ENCODE measurements around the gene TDRD10. TPM values are rescaled to one million over a fixed set of nuclear protein-coding genes. Genes with fewer than 3 reads are reported as not detected.

TDRD10 gene
- total and polyA plus RNA-seq, 2 donors (not counting 1 experiment from before 2014, with no cell fraction given) = 0.06 TPM; not detected in 1

DNA sequence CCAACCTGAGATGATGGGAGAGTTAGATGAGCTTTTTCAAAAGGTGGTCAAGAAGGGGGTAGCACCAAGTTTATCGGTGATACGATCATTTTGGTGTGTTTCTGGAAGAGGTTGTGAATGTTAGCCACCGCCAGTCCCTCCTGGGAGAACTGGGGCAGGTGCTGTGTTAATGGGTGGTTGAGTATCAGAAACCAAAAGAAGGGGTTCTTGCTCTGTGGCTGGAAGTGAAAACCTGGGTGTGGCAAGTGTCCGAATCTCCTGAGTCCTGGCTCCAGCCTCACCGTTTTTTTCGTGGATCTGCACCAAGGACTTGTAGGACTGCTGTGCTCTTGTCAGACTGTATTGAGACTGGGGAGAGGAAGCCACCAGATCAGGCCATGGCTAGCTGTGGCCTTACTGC lies 48.6 kb downstream of the TDRD10 start:
- Histone ChIP-seq H3K27ac (ENCODE audit: low read length in 2 of 2) (no peak overlapping the region), H2AFZ (ENCODE audit: insufficient read depth, low read depth, low read length, poor library complexity, severe bottlenecking) (no peak overlapping the region), H3K9me3 (ENCODE audit: control extremely low read depth in 1 of 3, control insufficient read depth in 2 of 3, insufficient read depth in 1 of 3, low read length in 2 of 3) (peaks cover 0 to 3% (median 0%) of the 10 kb centered on the region in 3 donors), H3K27me3 (replicated peaks in 1 of 4; ENCODE audit: control extremely low read depth in 1 of 4, control insufficient read depth in 3 of 4, insufficient read depth in 4 of 4, low read length in 3 of 4) (no peaks in the 10 kb centered on the region), H3K4me1 (ENCODE audit: control insufficient read depth in 2 of 2, insufficient read depth in 2 of 2, low read length in 2 of 2) (no peaks in the 10 kb centered on the region), H3K79me2 (ENCODE audit: control insufficient read depth, insufficient read depth, low read length) (no peaks in the 10 kb centered on the region), H3K36me3 (replicated peaks in 1 of 2; ENCODE audit: control extremely low read depth in 1 of 2, control insufficient read depth in 1 of 2, extremely low read depth in 1 of 2, insufficient read depth in 2 of 2, low read length in 1 of 2) (peaks cover 20 to 70% of the 10 kb centered on the region in 2 experiments), H3K4me3 (ENCODE audit: control extremely low read depth in 1 of 5, extremely low read depth in 1 of 5, insufficient read depth in 1 of 5, low read depth in 2 of 5, low read length in 4 of 5) (no peak overlapping the region), H3K4me2 (replicated peaks; ENCODE audit: low read depth, low read length, poor library complexity, severe bottlenecking) (no peak overlapping the region), H3K9ac (ENCODE audit: low read length) (no peak overlapping the region), H4K20me1 (ENCODE audit: control insufficient read depth, insufficient read depth, low read length, poor library complexity, severe bottlenecking) (peaks cover 44% of the 10 kb centered on the region)
- H3K4me3 Mint-ChIP-seq = no peak overlapping the region
- H3K27ac Mint-ChIP-seq = no peak overlapping the region
- TF ChIP-seq, protein P1, sequence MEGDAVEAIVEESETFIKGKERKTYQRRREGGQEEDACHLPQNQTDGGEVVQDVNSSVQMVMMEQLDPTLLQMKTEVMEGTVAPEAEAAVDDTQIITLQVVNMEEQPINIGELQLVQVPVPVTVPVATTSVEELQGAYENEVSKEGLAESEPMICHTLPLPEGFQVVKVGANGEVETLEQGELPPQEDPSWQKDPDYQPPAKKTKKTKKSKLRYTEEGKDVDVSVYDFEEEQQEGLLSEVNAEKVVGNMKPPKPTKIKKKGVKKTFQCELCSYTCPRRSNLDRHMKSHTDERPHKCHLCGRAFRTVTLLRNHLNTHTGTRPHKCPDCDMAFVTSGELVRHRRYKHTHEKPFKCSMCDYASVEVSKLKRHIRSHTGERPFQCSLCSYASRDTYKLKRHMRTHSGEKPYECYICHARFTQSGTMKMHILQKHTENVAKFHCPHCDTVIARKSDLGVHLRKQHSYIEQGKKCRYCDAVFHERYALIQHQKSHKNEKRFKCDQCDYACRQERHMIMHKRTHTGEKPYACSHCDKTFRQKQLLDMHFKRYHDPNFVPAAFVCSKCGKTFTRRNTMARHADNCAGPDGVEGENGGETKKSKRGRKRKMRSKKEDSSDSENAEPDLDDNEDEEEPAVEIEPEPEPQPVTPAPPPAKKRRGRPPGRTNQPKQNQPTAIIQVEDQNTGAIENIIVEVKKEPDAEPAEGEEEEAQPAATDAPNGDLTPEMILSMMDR (IDR thresholded peaks at IDR 0.05) = no peak
- TF ChIP-seq EZH2 (IDR thresholded peaks at IDR 0.05; ENCODE audit: borderline replicate concordance, insufficient read depth, low read depth, low read length, poor library complexity, severe bottlenecking) = no peak
- DNase-seq (no peak), ATAC-seq (ENCODE audit: low read depth) (no peak)
- CTCF ChIA-PET = interaction anchor here (6.6 kb wide), 1 partner anchor 69 kb away, joined by 188 read pairs; no protein-coding TSS in a partner anchor
- WGBS (ENCODE audit: insufficient coverage) = 78% methylated on average over 6 of the region's 6 CpGs
- H3K27me3 Mint-ChIP-seq = no peaks in the 10 kb centered on the region
- H3K4me1 Mint-ChIP-seq = peaks cover 9% of the 10 kb centered on the region
- H3K9me3 Mint-ChIP-seq (ENCODE audit: insufficient read depth) = no peaks in the 10 kb centered on the region
- POLR2A ChIA-PET = no interaction called here
- intact Hi-C loops (cut with micrococcal nuclease) = no loop called here

DNA sequence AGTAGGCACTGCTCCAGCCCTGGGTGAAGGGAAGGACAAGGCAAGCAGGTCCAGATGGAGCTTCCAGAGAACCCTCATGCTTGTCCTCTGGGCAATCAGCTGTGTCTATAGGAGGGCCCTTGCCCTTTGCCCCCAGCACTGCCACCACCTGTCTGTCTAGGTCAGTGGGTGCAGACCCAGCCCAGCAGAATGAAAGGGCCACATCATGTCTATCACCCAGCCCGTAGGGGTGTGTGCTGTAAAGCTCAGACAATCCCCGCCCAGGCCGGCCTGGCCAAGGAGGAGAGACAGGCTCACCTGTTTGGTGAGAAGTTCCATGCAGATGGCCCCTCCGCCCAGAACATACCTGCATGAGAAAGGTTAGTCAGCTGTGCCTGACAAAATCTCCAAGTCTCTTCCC lies 49.5 kb downstream of the TDRD10 start:
- Histone ChIP-seq H3K9me3 (ENCODE audit: control extremely low read depth in 1 of 3, control insufficient read depth in 2 of 3, insufficient read depth in 1 of 3, low read length in 2 of 3) (peaks cover 0 to 3% (median 0%) of the 10 kb centered on the region in 3 donors), H2AFZ (ENCODE audit: insufficient read depth, low read depth, low read length, poor library complexity, severe bottlenecking) (no peak overlapping the region), H3K4me1 (ENCODE audit: control insufficient read depth in 2 of 2, insufficient read depth in 2 of 2, low read length in 2 of 2) (peaks cover 4 to 5% of the 10 kb centered on the region in 2 donors), H3K9ac (ENCODE audit: low read length) (no peak overlapping the region), H3K36me3 (replicated peaks in 1 of 2; ENCODE audit: control extremely low read depth in 1 of 2, control insufficient read depth in 1 of 2, extremely low read depth in 1 of 2, insufficient read depth in 2 of 2, low read length in 1 of 2) (peaks cover 20 to 74% of the 10 kb centered on the region in 2 experiments), H3K4me2 (replicated peaks; ENCODE audit: low read depth, low read length, poor library complexity, severe bottlenecking) (no peak overlapping the region), H3K79me2 (ENCODE audit: control insufficient read depth, insufficient read depth, low read length) (peaks cover 2% of the 10 kb centered on the region), H4K20me1 (ENCODE audit: control insufficient read depth, insufficient read depth, low read length, poor library complexity, severe bottlenecking) (peaks cover 52% of the 10 kb centered on the region), H3K4me3 (ENCODE audit: control extremely low read depth in 1 of 5, extremely low read depth in 1 of 5, insufficient read depth in 1 of 5, low read depth in 2 of 5, low read length in 4 of 5) (no peak overlapping the region), H3K27ac (ENCODE audit: low read length in 2 of 2) (no peak overlapping the region), H3K27me3 (replicated peaks in 1 of 4; ENCODE audit: control extremely low read depth in 1 of 4, control insufficient read depth in 3 of 4, insufficient read depth in 4 of 4, low read length in 3 of 4) (no peaks in the 10 kb centered on the region)
- peaks cover 17% of the 10 kb centered on the region for H3K4me1 Mint-ChIP-seq
- intact Hi-C loops (cut with micrococcal nuclease) = no loop called here
- ChIA-PET POLR2A (no interaction called here), CTCF (interaction anchor here (0.9 to 6.6 kb wide), 2 partner anchors 70 to 72 kb away, joined by 4 to 188 read pairs; no protein-coding TSS in a partner anchor)
- no peak for TF ChIP-seq EZH2 (IDR thresholded peaks at IDR 0.05; ENCODE audit: borderline replicate concordance, insufficient read depth, low read depth, low read length, poor library complexity, severe bottlenecking)
- TF ChIP-seq, protein P1 (IDR thresholded peaks at IDR 0.05) = no peak
- WGBS (ENCODE audit: insufficient coverage) = 94% methylated on average over 4 of the region's 4 CpGs
- H3K4me3 Mint-ChIP-seq = no peak overlapping the region
- no peak overlapping the region for H3K27ac Mint-ChIP-seq
- ATAC-seq (ENCODE audit: low read depth) (no peak), DNase-seq (no peak)
- H3K27me3 Mint-ChIP-seq = no peaks in the 10 kb centered on the region
- no peaks in the 10 kb centered on the region for H3K9me3 Mint-ChIP-seq (ENCODE audit: insufficient read depth)

Measured in B cell (primary cell).